GM21515 (cell line): Measurements from ENCODE around the gene NHS.

Experiments
- ATAC-seq: cut with Tn5 transposase; IDR thresholded peaks from one replicate; pipeline ENCODE4 v1.9.1; 2021; ENCODE audit not compliant: unreplicated experiment

Gene NHS

GRCh38 chrX:17656556-17656955, 281.6 kb downstream of the NHS start:
- ATAC-seq, result no peak

DNA sequence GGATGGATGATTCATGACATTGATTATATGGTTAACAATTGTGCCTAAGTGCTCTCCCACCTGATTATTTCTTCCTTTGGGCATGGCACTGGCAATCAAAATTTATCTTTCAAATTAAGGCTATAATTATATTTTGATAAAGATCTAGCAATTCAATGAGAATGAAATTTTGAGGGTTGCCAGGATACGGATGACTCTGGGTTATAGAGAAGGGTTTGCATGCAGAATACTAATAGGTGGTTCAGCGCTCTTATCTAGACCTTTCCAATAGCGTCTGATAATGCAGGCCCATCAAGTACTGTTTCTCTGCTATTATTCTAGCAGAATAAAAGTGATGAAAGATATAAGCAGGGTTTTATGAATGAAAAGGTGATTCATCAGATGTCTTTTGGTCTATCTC, 287.4 kb downstream of the NHS start:
- no peak for ATAC-seq

GRCh38 chrX:17668929-17669328, 293.9 kb downstream of the NHS start:
- ATAC-seq, result no peak

DNA sequence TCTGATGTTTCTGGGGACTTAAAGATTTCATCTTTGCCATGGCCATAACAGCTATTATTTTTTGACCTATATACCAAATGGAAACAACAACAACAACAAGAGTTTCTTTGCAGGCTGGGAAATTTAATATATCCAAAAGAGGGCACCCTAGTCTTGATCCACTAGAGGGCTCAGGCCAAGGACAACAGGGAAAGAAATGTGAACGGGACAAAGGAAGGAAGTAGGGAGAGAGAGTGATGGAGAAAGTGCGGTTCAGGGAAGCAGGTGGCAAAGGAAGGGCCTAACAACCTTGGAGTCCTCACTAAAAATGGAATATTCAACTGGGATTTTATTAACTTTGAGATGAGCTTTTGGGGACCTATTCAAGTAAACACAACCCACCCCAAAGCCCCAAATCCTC, 294.5 kb downstream of the NHS start:
- no peak for ATAC-seq

DNA sequence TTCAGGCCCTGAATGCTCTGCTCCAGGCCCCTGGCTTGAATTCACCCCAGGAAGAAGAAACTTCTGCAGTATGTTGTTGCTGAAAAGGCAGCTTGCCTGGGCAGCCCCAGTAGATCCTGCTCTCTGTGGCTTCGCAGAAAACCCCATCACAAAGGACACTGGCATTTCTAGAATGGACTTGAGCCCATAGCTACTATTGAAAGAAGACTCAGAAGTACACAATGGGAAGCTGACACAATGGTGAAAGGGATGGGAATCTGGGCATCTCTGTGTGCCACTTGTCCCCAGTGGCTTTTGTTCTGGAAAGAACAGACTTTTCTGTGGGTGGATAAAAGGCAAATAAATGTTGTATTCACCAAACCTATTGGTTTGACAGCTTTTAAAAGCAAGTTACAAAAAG, 294.9 kb downstream of the NHS start:
- ATAC-seq, result no peak

- no peak for ATAC-seq
These were observed 295.9 kb downstream of the NHS start for GRCh38 chrX:17670874-17671273.

- ATAC-seq, result no peak
These were observed 299.6 kb downstream of the NHS start for GRCh38 chrX:17674601-17675000.

DNA sequence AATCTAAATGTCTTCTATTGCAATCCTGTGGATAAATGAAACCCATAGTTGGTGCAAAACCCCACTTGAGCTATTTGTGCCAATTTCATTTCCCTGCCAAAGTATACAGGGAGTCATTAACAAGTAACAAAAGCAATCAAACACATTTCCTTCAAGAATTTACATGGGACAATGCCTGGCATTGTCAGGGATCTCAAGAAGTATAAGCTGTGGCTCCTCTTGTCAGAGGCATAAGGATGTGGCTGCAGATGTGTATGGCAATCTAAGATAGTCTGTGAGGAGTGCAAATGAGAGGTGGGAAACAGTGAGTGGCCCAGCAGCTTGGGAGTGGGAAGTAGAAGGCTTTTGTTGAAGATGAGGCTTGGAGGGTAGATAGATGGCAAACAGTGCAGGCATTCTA, 304.3 kb downstream of the NHS start:
- ATAC-seq, result no peak

GRCh38 chrX:17679820-17680219, 304.8 kb downstream of the NHS start:
- ATAC-seq, result no peak

DNA sequence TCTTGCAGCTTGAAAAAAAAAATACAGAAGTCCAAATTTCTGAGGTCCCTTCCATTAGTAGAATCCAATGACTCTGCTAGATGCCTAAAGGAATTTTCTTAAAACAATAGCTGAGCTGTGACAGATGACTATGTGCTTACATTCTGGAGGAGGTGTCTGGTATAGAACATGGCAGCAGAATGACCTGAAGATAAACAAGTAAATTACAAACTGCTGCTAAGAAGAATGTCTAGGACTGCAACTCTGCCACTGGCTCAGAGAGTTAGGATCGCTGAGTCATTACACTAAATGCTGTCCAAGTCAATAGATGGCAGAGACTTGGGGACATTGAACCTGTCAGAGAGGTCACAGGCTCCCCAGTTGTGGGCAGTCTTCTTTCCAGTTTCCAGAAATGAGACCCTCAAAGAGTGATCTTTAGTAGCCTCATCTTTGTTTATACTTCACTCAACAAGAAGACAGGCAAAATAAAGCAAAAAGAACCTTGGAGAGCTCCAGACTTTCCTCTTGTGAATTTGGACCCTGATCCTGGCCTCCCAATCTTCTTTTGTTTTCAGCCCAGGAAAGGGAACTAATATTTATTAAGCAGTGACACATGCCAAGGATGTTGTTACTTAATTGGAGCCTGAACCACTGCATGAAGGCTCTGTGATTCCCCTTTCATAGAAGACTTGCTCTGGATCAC, 305.9 kb downstream of the NHS start:
- ATAC-seq, result no peak

GRCh38 chrX:17682259-17682658, 307.3 kb downstream of the NHS start:
- ATAC-seq, result no peak

GRCh38 chrX:17685026-17685425, 310.0 kb downstream of the NHS start:
- no peak for ATAC-seq

- no peak for ATAC-seq
These were observed 312.6 kb downstream of the NHS start for GRCh38 chrX:17687648-17688047.

DNA sequence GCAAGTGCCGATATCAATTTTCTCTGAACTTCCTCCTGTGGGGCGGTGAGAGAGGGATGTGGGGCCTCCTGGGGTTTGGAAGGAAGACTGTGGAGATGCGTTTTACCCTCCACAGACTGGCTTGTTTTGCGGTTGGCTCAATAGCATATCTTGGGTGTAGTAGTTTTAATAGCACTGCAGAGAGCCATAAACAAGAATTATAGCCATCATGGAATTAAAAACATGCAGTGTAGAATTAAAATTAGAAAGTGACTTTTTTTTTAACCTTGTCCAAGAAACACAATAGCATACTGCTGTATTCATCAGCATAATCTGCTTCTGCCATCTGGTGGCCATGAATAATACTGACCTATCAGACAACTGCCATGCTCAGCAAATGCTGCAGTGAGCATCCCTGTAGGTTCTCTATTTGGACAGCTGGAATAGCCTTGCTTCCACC, 315.0 kb downstream of the NHS start:
- no peak for ATAC-seq

DNA sequence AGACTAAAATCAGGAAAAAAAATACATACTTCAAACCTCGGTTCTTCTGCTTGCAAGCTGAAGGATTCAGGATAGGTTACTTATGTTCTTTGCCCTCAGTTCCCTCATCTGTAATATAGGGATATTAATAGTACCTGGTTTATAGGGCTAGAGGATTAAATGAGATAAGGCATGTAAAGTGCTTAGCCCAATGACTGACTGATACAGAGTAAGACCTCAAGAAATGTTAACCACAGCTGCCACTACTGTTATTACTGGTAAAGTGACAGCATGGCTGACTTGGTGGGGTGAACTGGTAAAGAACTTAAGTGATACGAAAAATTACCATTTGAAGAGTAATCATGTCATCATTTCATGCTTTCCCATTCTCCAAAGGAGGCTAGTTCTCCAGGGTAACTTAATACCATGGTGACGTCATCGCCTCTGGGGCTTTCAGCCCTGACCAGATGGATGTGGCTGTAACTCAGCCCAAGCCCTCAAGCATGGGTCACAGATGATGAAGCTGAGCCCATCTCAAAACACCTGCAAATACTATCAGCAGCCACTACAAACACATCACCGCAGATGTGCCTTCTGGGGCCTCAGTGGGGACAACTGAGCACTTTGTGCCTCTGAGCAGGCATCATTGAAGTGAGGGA, 317.8 kb downstream of the NHS start:
- no peak for ATAC-seq

GRCh38 chrX:17697191-17697590, 322.2 kb downstream of the NHS start:
- no peak for ATAC-seq

- ATAC-seq, result no peak
These were observed 326.0 kb downstream of the NHS start for GRCh38 chrX:17700976-17701375.

DNA sequence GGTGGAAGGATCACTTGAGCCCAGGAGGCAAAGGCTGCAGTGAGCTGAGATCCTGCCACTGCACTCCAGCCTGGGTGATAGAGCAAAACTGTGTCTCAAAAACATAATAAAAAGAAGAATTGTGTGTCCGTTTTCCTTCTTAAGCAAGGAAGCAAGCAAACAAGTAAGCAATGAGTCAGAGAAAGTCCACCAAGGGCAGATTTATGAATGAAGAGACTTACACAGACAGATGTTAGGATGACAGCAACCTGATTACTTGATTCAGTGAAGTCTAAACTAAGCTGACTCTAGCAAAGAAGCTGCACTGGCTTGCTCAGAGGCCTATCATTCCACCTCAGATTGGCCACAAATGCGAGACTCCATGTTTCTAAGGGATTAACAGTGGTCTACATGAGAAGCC, 328.2 kb downstream of the NHS start:
- no peak for ATAC-seq

DNA sequence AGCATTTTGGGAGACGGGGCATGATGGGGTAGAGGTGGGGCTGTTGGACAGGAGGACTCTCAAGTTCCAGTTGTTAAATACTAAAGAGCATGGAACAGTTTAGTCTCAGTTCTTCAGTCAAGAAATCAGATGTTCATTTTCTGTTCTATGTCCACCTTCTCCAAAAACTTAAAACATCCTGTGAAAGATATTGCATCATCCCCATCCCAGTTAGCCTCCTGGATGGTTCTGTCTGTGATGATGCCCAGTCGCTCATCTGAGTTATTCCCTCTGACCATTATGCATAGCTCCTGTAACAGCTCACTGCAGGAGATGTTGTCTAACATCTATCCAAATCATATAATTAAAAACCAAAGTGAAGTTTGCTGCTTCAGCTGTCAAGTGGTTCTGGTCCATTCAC, 330.2 kb downstream of the NHS start:
- no peak for ATAC-seq

GRCh38 chrX:17706676-17707075, 331.7 kb downstream of the NHS start:
- no peak for ATAC-seq

- no peak for ATAC-seq
These were observed 332.7 kb downstream of the NHS start for GRCh38 chrX:17707731-17708130.

DNA sequence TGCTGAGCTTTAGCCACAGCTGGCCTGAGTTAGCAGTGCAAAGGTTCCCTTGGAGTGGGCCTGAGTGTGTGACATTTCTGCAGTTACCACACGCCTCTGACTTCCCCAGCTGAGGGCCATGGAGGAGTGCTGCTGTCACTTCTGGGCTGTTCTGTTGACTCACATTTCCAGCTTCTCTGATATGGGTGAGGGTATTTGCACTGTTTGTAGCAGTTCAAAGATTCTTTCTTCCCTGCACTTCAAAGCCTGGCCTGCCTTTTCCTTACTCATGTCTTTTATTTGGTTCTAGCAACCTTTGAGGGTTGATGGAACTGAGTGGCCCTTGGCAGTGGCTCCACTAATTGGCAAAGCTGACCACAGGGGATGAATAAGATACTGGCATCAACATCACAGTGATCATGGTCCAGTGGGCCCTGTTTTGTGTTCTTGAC, 335.9 kb downstream of the NHS start:
- ATAC-seq, result no peak

DNA sequence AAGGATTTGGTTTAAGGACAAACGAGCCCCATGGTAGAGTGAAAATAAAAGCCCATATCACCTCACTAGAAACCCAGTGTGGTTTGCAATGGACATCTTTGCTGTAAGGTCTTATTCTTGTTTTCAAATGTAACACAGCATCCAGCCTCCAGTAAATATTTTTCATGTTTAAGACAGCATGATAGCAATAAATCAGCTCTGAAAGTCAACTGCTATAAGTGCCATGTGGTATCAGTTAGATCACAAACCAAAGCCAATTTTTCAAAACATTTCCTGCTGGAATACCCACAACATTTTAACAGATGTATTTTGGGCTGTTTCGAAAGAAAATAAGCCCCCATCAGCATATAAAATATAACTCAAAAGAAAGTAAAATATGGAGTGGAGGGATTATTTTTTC, 338.3 kb downstream of the NHS start:
- no peak for ATAC-seq
